Panc1 (cell line): Measurements from ENCODE around the gene GALNT18. TPM values are rescaled to one million over a fixed set of nuclear protein-coding genes. Genes with fewer than 3 reads are reported as not detected.

Source experiments
- ATAC-seq: fragments of 200-7000 bp; cut with Tn5 transposase; 2 replicates; pipeline ENCODE4 v1.9.1; 2020; ENCODE audit warnings: mild to moderate bottlenecking, moderate library complexity
- BruUV-seq: library from RNA; stranded (reverse); fragments of 400-500 nt; replicated peaks from 2 replicates; lab custom pipeline; 2021; lab: Mats Ljungman, UMichigan
- CTCF ChIA-PET: fragments of 300-600 bp; sonication (Branson Sonifier 250); formaldehyde crosslinking; loops from one replicate; lab custom pipeline; 2022; ENCODE audit warnings: antibody characterized with exemption; lab: Charles Lee
- POLR2A ChIA-PET: fragments of 300-600 bp; sonication (Branson Sonifier 250); formaldehyde crosslinking; loops from one replicate; lab custom pipeline; 2022; ENCODE audit warnings: antibody characterized with exemption; lab: Charles Lee
- DNase-seq: peaks from one replicate; pipeline ENCODE4 v3.0.0-alpha.2; 2010; ENCODE audit warnings: low read depth, low spot score
- H3K27ac ChIP-seq: 2 replicates; pipeline ENCODE4 v1.5.1; 2011; ENCODE audit warnings: mild to moderate bottlenecking, low read length, inconsistent platforms
- H3K27me3 ChIP-seq: fragments of 200-500 bp; sonication (Bioruptor generic); 2 replicates; pipeline ENCODE4 v1.6.0; 2014; ENCODE audit warnings: low read length, inconsistent platforms; ENCODE audit not compliant: control insufficient read depth, insufficient read depth
- H3K36me3 ChIP-seq: fragments of 200-500 bp; sonication (Bioruptor generic); 2 replicates; pipeline ENCODE4 v1.5.1; 2014; ENCODE audit warnings: inconsistent platforms, mild to moderate bottlenecking, low read length, moderate library complexity; ENCODE audit not compliant: control insufficient read depth, insufficient read depth
- H3K4me1 ChIP-seq: 2 replicates; pipeline ENCODE4 v1.5.1; 2011; ENCODE audit warnings: inconsistent platforms, mild to moderate bottlenecking, low read length, moderate library complexity; ENCODE audit not compliant: control insufficient read depth, insufficient read depth
- H3K4me3 ChIP-seq, 2 experiments: 2 replicates each; pipeline ENCODE4 v1.5.1; 2011 to 2012; ENCODE audit warnings: low read depth in 2 of 2, low read length in 2 of 2, mild to moderate bottlenecking in 2 of 2, inconsistent platforms in 1 of 2, moderate library complexity in 1 of 2
- H3K9me3 ChIP-seq: fragments of 200-500 bp; sonication (Bioruptor generic); 2 replicates; pipeline ENCODE4 v1.5.1; 2014; ENCODE audit warnings: low read depth, mild to moderate bottlenecking, inconsistent platforms, low read length, moderate library complexity; ENCODE audit not compliant: control insufficient read depth, insufficient read depth
- CTCF ChIP-seq: fragments of 450-650 bp; IDR thresholded peaks from 2 replicates; pipeline ENCODE4 v1.5.1; 2017; ENCODE audit warnings: mild to moderate bottlenecking
- POLR2AphosphoS5 ChIP-seq: IDR thresholded peaks from 2 replicates; pipeline ENCODE4 v1.6.1; 2012; ENCODE audit warnings: mild to moderate bottlenecking, low read depth, low read length, moderate library complexity
- REST ChIP-seq, 2 experiments: IDR thresholded peaks; 2 replicates each; pipeline ENCODE4 v1.6.1; 2011 to 2012; ENCODE audit warnings: low read depth in 2 of 2, control low read depth in 1 of 2, low read length in 1 of 2, mild to moderate bottlenecking in 1 of 2, moderate library complexity in 1 of 2; ENCODE audit not compliant: insufficient read depth in 1 of 2
- SIN3A ChIP-seq: IDR thresholded peaks from 2 replicates; pipeline ENCODE4 v1.6.1; 2012; ENCODE audit warnings: low read depth, mild to moderate bottlenecking, low read length, moderate library complexity, borderline replicate concordance; ENCODE audit not compliant: insufficient read depth
- TCF7L2 ChIP-seq: IDR thresholded peaks from 2 replicates; pipeline ENCODE4 v1.6.1; 2011; ENCODE audit warnings: mild to moderate bottlenecking, low read depth, low read length, inconsistent platforms
- in situ Hi-C: cut with HindIII; loops from 2 replicates; pipeline ENCODE4 v1.10.0; 2016; ENCODE audit warnings: low sequenced_read_pairs, low pct_unique_long_range_greater_than_20kb
- intact Hi-C: fragments of 100-400 bp; cut with micrococcal nuclease; formaldehyde crosslinking; loops from one replicate; pipeline ENCODE4 v1.10.0; 2022; ENCODE audit not compliant: unreplicated experiment
- total RNA-seq: library from RNA; stranded (reverse); gene quantifications from one replicate; pipeline ENCODE4 v1.2.1, GENCODE V29; 2021; ENCODE audit not compliant: unreplicated experiment

The GALNT18 gene
- total RNA-seq, 1 experiment from 2014 or later = 8.6 TPM

- DNase-seq = no peak
- intact Hi-C loops (no loop called here), in situ Hi-C loops (no loop called here)
- no peak for TF ChIP-seq SIN3A
- no peak for TF ChIP-seq CTCF
- TF ChIP-seq REST (IDR thresholded peaks at IDR 0.05; ENCODE audit: insufficient read depth in 1 of 2, low read depth in 2 of 2, low read length in 1 of 2) = no peak
- TF ChIP-seq POLR2AphosphoS5 = no peak
- no peak for TF ChIP-seq TCF7L2
- ATAC-seq = no peak
- H3K4me1 ChIP-seq = no peaks in the 10 kb centered on the region
- H3K27ac ChIP-seq = no peak overlapping the region
- BruUV-seq = no TSS peak
- no peaks in the 10 kb centered on the region for H3K9me3 ChIP-seq
- H3K36me3 ChIP-seq = no peaks in the 10 kb centered on the region
- POLR2A ChIA-PET = no interaction called here
- H3K27me3 ChIP-seq = no peaks in the 10 kb centered on the region
- CTCF ChIA-PET = no interaction called here
- no peak overlapping the region for H3K4me3 ChIP-seq
These were observed 164.9 kb downstream of the GALNT18 start for GRCh38 chr11:11456866-11457265.

- H3K4me1 ChIP-seq = peaks cover 7% of the 10 kb centered on the region; the same call in 1 of the 2 replicates
- DNase-seq (no peak), ATAC-seq (no peak)
- no peak overlapping the region for H3K27ac ChIP-seq
- intact Hi-C loops (no loop called here), in situ Hi-C loops (no loop called here)
- TF ChIP-seq SIN3A = no peak
- TF ChIP-seq REST (IDR thresholded peaks at IDR 0.05; ENCODE audit: insufficient read depth in 1 of 2, low read depth in 2 of 2, low read length in 1 of 2) = no peak
- TF ChIP-seq TCF7L2 = no peak
- no peak for TF ChIP-seq POLR2AphosphoS5
- no peak for TF ChIP-seq CTCF
- no peak overlapping the region for H3K4me3 ChIP-seq
- H3K27me3 ChIP-seq = no peaks in the 10 kb centered on the region
- ChIA-PET CTCF (no interaction called here), POLR2A (no interaction called here)
- no TSS peak for BruUV-seq
- H3K9me3 ChIP-seq = no peaks in the 10 kb centered on the region
- H3K36me3 ChIP-seq = no peaks in the 10 kb centered on the region
These were observed 167.1 kb downstream of the GALNT18 start for GRCh38 chr11:11454671-11455223.
